Measurements from ENCODE around the gene CFAP299.

GRCh38 chr4:80312124-80312523 is 23.4 kb upstream of the CFAP299 start:
- TF ChIP-seq EP300 (IDR thresholded peaks at IDR 0.05) = no peak
- TF ChIP-seq, protein P1, sequence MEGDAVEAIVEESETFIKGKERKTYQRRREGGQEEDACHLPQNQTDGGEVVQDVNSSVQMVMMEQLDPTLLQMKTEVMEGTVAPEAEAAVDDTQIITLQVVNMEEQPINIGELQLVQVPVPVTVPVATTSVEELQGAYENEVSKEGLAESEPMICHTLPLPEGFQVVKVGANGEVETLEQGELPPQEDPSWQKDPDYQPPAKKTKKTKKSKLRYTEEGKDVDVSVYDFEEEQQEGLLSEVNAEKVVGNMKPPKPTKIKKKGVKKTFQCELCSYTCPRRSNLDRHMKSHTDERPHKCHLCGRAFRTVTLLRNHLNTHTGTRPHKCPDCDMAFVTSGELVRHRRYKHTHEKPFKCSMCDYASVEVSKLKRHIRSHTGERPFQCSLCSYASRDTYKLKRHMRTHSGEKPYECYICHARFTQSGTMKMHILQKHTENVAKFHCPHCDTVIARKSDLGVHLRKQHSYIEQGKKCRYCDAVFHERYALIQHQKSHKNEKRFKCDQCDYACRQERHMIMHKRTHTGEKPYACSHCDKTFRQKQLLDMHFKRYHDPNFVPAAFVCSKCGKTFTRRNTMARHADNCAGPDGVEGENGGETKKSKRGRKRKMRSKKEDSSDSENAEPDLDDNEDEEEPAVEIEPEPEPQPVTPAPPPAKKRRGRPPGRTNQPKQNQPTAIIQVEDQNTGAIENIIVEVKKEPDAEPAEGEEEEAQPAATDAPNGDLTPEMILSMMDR (IDR thresholded peaks at IDR 0.05) = no peak
